ENCODE data around the gene SDHB. TPM values are rescaled to one million over a fixed set of nuclear protein-coding genes. Genes with fewer than 3 reads are reported as not detected.

The SDHB gene
- polyA plus RNA-seq, 1 donor (not counting 4 experiments of a cell fraction or from before 2014, with no cell fraction given), result 228 TPM

DNA sequence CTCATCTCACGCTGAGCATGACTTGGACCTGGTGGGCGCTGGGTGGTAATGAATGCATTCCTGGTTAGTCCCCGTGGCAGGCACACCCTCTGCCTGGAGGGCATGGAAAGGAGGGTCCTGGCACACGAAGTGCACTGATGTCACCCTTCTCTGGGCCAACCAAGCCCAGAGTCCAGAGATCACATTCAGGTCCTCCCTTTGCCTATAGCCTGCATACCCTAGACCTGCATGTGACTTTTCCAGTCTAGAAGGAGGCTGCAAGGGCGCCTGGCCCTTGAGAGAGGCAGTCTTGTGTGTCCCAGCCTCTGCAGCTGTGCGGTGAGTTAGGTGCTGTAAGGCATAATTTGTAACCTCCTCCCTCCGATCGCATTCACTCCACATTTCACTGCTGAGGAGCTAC, 43.3 kb upstream of the SDHB start:
- Histone ChIP-seq H3K9me1 (ENCODE audit: control insufficient read depth, extremely low read depth, insufficient read depth, low read length) (no peaks in the 10 kb centered on the region), H3K4me3 (ENCODE audit: control insufficient read depth in 2 of 3, extremely low read depth in 1 of 3, insufficient read depth in 2 of 3, low read depth in 1 of 3, low read length in 3 of 3) (peak overlapping the region in 1 of 3 experiments; percentile 5), H3K9ac (ENCODE audit: control insufficient read depth, extremely low read depth, insufficient read depth, low read length) (no peak overlapping the region), H2AFZ (ENCODE audit: control insufficient read depth, low read length) (peak overlapping the region; percentile 51), H3K4me2 (ENCODE audit: control insufficient read depth, extremely low read depth, insufficient read depth, low read depth, low read length) (peak overlapping the region; percentile 61), H3K9me3 (ENCODE audit: control insufficient read depth, low read depth, low read length) (peaks cover 1% of the 10 kb centered on the region), H3K27me3 (ENCODE audit: control insufficient read depth, extremely low read depth, insufficient read depth, low read length) (no peaks in the 10 kb centered on the region), H3K27ac (ENCODE audit: control insufficient read depth, insufficient read depth, low read length) (no peak overlapping the region), H3K36me3 (ENCODE audit: control insufficient read depth in 2 of 2, extremely low read depth in 1 of 2, insufficient read depth in 2 of 2, low read length in 2 of 2) (no peaks in the 10 kb centered on the region), H4K20me1 (ENCODE audit: control insufficient read depth, extremely low read depth, insufficient read depth, low read length) (no peaks in the 10 kb centered on the region), H3K79me2 (ENCODE audit: control insufficient read depth, insufficient read depth, low read length) (no peaks in the 10 kb centered on the region), H3K4me1 (ENCODE audit: control insufficient read depth, extremely low read depth, insufficient read depth, low read length) (peaks cover 30% of the 10 kb centered on the region)
- TF ChIP-seq EZH2 (IDR thresholded peaks at IDR 0.05; ENCODE audit: low read length), result no peak
- FAIRE-seq (no peak), DNase-seq (ENCODE audit: low read depth, low spot score) (no peak)
- dilution Hi-C loops (cut with MboI; ENCODE audit: extremely low pct_ligation_motif_present, low sequenced_read_pairs), result no loop called here

DNA sequence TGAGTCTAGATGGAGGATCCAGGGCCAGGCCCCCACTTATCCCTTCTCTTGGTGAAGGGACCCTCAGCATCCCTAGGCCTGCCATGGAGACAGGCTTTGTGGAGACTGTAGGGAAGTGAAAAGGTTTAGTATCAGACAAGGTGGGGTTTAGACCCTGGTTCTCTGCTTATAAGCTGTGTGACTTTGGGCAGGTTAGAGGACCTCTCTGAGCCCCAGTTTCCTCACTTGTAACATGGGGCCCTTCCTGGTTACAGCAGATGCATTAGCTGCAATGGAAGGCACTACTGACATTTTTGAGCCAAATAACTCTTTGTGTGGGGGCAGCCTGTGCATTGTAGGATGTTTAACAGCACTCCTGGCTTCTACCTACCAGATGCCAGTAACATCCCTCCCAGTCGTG, 42.8 kb upstream of the SDHB start:
- Histone ChIP-seq H4K20me1 (ENCODE audit: control insufficient read depth, extremely low read depth, insufficient read depth, low read length) (no peaks in the 10 kb centered on the region), H3K4me2 (ENCODE audit: control insufficient read depth, extremely low read depth, insufficient read depth, low read depth, low read length) (no peak overlapping the region), H3K4me1 (ENCODE audit: control insufficient read depth, extremely low read depth, insufficient read depth, low read length) (peaks cover 30% of the 10 kb centered on the region), H2AFZ (ENCODE audit: control insufficient read depth, low read length) (no peak overlapping the region), H3K9me1 (ENCODE audit: control insufficient read depth, extremely low read depth, insufficient read depth, low read length) (no peaks in the 10 kb centered on the region), H3K27ac (ENCODE audit: control insufficient read depth, insufficient read depth, low read length) (no peak overlapping the region), H3K4me3 (ENCODE audit: control insufficient read depth in 2 of 3, extremely low read depth in 1 of 3, insufficient read depth in 2 of 3, low read depth in 1 of 3, low read length in 3 of 3) (no peak overlapping the region), H3K36me3 (ENCODE audit: control insufficient read depth in 2 of 2, extremely low read depth in 1 of 2, insufficient read depth in 2 of 2, low read length in 2 of 2) (no peaks in the 10 kb centered on the region), H3K79me2 (ENCODE audit: control insufficient read depth, insufficient read depth, low read length) (no peaks in the 10 kb centered on the region), H3K9ac (ENCODE audit: control insufficient read depth, extremely low read depth, insufficient read depth, low read length) (no peak overlapping the region), H3K27me3 (ENCODE audit: control insufficient read depth, extremely low read depth, insufficient read depth, low read length) (no peaks in the 10 kb centered on the region), H3K9me3 (ENCODE audit: control insufficient read depth, low read depth, low read length) (peaks cover 2% of the 10 kb centered on the region)
- no peak for FAIRE-seq
- DNase-seq (ENCODE audit: low read depth, low spot score), result no peak
- dilution Hi-C loops (cut with MboI; ENCODE audit: extremely low pct_ligation_motif_present, low sequenced_read_pairs), result no loop called here
- TF ChIP-seq EZH2 (IDR thresholded peaks at IDR 0.05; ENCODE audit: low read length), result no peak

GRCh38 chr1:17095141-17095540, 41.3 kb upstream of the SDHB start:
- Histone ChIP-seq H3K27me3 (ENCODE audit: control insufficient read depth, extremely low read depth, insufficient read depth, low read length) (peaks cover 3% of the 10 kb centered on the region), H3K27ac (ENCODE audit: control insufficient read depth, insufficient read depth, low read length) (no peak overlapping the region), H3K9me3 (ENCODE audit: control insufficient read depth, low read depth, low read length) (peaks cover 2% of the 10 kb centered on the region), H3K4me3 (ENCODE audit: control insufficient read depth in 2 of 3, extremely low read depth in 1 of 3, insufficient read depth in 2 of 3, low read depth in 1 of 3, low read length in 3 of 3) (no peak overlapping the region), H3K9ac (ENCODE audit: control insufficient read depth, extremely low read depth, insufficient read depth, low read length) (no peak overlapping the region), H2AFZ (ENCODE audit: control insufficient read depth, low read length) (no peak overlapping the region), H3K4me2 (ENCODE audit: control insufficient read depth, extremely low read depth, insufficient read depth, low read depth, low read length) (no peak overlapping the region), H3K36me3 (ENCODE audit: control insufficient read depth in 2 of 2, extremely low read depth in 1 of 2, insufficient read depth in 2 of 2, low read length in 2 of 2) (no peaks in the 10 kb centered on the region), H4K20me1 (ENCODE audit: control insufficient read depth, extremely low read depth, insufficient read depth, low read length) (no peaks in the 10 kb centered on the region), H3K9me1 (ENCODE audit: control insufficient read depth, extremely low read depth, insufficient read depth, low read length) (no peaks in the 10 kb centered on the region), H3K4me1 (ENCODE audit: control insufficient read depth, extremely low read depth, insufficient read depth, low read length) (peaks cover 30% of the 10 kb centered on the region), H3K79me2 (ENCODE audit: control insufficient read depth, insufficient read depth, low read length) (no peaks in the 10 kb centered on the region)
- DNase-seq (ENCODE audit: low read depth, low spot score) (no peak), FAIRE-seq (no peak)
- TF ChIP-seq, protein P1, sequence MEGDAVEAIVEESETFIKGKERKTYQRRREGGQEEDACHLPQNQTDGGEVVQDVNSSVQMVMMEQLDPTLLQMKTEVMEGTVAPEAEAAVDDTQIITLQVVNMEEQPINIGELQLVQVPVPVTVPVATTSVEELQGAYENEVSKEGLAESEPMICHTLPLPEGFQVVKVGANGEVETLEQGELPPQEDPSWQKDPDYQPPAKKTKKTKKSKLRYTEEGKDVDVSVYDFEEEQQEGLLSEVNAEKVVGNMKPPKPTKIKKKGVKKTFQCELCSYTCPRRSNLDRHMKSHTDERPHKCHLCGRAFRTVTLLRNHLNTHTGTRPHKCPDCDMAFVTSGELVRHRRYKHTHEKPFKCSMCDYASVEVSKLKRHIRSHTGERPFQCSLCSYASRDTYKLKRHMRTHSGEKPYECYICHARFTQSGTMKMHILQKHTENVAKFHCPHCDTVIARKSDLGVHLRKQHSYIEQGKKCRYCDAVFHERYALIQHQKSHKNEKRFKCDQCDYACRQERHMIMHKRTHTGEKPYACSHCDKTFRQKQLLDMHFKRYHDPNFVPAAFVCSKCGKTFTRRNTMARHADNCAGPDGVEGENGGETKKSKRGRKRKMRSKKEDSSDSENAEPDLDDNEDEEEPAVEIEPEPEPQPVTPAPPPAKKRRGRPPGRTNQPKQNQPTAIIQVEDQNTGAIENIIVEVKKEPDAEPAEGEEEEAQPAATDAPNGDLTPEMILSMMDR (optimal IDR thresholded peaks at IDR 0.05 in 1 of 3, IDR thresholded peaks at IDR 0.05 in 1 of 3, conservative IDR thresholded peaks at IDR 0.05 in 1 of 3; ENCODE audit: extremely low read depth in 1 of 3, insufficient read depth in 2 of 3, low read length in 3 of 3), result no peak
- no peak for TF ChIP-seq EZH2 (IDR thresholded peaks at IDR 0.05; ENCODE audit: low read length)
- dilution Hi-C loops (cut with MboI; ENCODE audit: extremely low pct_ligation_motif_present, low sequenced_read_pairs), result no loop called here

All from keratinocyte (primary cell).